ENCODE measurements around the gene SPACA9. TPM values are rescaled to one million over a fixed set of nuclear protein-coding genes. Genes with fewer than 3 reads are reported as not detected.

The SPACA9 gene
- total RNA-seq, 1 experiment from 2014 or later, result 2.5 TPM

DNA sequence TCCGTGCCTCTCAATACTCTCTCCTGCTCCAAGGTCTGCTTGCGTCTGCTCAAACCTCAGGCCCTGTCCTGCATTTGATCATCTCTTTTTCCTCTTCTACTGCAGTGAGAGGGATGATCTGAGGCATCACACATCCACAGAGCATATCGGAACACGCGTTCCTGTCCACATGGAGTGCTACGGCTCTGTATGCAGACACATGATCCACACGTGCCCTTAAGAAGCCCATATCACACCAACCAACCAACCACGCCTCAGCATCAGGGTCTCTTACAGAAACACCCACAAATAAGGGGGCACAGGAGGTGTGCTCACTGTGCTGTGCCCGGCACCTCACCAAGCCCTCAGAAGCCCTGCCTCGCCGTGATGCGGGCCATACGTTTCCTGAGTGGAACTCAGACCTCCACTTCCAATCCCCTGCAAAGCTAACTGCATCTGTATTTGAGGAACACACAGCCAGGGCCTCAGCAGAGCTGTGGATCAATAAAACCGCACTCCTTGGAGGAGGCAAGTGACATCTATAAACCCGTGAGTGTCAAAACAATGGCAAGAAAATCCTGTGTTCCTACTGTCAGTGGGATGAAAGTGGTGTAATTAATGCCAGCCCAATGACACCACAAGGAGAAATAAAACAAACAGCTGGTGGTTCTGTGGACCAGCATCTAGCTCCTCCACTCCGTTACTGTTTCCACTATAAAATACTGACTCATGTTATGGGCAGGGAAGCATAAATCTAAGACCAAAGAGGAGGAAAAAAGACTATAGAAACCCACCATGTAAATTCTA lies 41.0 kb upstream of the SPACA9 start:
- no peaks in the 10 kb centered on the region for H3K27me3 Mint-ChIP-seq (ENCODE audit: unreplicated experiment)
- CTCF ChIA-PET, result interaction anchor here (0.6 kb wide), 1 partner anchor 16 kb away, joined by 4 read pairs; no protein-coding TSS in a partner anchor
- H3K36me3 Mint-ChIP-seq (ENCODE audit: insufficient read depth, unreplicated experiment), result no peaks in the 10 kb centered on the region
- peaks cover 9% of the 10 kb centered on the region for H3K4me1 Mint-ChIP-seq (ENCODE audit: low read depth, unreplicated experiment)
- H3K27ac Mint-ChIP-seq (ENCODE audit: unreplicated experiment), result no peak overlapping the region
- intact Hi-C loops (cut with micrococcal nuclease; ENCODE audit: unreplicated experiment), result no loop called here
- no TSS peak for BruUV-seq (replicated peaks)
- TF ChIP-seq, protein P1, sequence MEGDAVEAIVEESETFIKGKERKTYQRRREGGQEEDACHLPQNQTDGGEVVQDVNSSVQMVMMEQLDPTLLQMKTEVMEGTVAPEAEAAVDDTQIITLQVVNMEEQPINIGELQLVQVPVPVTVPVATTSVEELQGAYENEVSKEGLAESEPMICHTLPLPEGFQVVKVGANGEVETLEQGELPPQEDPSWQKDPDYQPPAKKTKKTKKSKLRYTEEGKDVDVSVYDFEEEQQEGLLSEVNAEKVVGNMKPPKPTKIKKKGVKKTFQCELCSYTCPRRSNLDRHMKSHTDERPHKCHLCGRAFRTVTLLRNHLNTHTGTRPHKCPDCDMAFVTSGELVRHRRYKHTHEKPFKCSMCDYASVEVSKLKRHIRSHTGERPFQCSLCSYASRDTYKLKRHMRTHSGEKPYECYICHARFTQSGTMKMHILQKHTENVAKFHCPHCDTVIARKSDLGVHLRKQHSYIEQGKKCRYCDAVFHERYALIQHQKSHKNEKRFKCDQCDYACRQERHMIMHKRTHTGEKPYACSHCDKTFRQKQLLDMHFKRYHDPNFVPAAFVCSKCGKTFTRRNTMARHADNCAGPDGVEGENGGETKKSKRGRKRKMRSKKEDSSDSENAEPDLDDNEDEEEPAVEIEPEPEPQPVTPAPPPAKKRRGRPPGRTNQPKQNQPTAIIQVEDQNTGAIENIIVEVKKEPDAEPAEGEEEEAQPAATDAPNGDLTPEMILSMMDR (IDR thresholded peaks at IDR 0.05; ENCODE audit: unreplicated experiment), result no peak
- no peaks in the 10 kb centered on the region for H3K9me3 Mint-ChIP-seq (ENCODE audit: low read depth, unreplicated experiment)
- DNase-seq, result no peak
- no peak overlapping the region for H3K4me3 Mint-ChIP-seq (ENCODE audit: low read depth, unreplicated experiment)

DNA sequence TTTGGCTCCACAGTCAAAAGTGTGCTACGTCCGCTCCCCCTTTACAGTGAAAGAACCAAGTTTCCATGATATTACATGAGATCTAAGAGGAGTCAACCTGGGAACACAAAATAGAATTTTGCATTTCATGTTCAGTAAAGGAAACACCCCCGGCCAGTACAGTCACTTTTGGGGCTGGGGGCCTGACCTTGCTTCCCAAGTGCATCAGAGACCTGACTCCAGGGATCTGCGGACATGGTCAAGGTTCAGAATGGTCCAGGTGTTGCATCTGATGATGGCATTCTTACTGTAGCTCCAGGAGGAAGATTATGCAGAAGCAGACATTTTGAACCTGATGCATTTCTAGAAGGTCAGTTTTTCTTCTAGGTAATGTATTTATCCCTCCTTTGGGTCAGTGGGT lies 40.4 kb upstream of the SPACA9 start:
- intact Hi-C loops (cut with micrococcal nuclease; ENCODE audit: unreplicated experiment), result no loop called here
- no peaks in the 10 kb centered on the region for H3K27me3 Mint-ChIP-seq (ENCODE audit: unreplicated experiment)
- no peaks in the 10 kb centered on the region for H3K36me3 Mint-ChIP-seq (ENCODE audit: insufficient read depth, unreplicated experiment)
- BruUV-seq (replicated peaks), result no TSS peak
- no peak for DNase-seq
- CTCF ChIA-PET, result interaction anchor here (0.6 kb wide), 1 partner anchor 15 kb away, joined by 4 read pairs; no protein-coding TSS in a partner anchor
- no peaks in the 10 kb centered on the region for H3K9me3 Mint-ChIP-seq (ENCODE audit: low read depth, unreplicated experiment)
- peaks cover 9% of the 10 kb centered on the region for H3K4me1 Mint-ChIP-seq (ENCODE audit: low read depth, unreplicated experiment)
- TF ChIP-seq, protein P1 (IDR thresholded peaks at IDR 0.05; ENCODE audit: unreplicated experiment), result no peak
- no peak overlapping the region for H3K27ac Mint-ChIP-seq (ENCODE audit: unreplicated experiment)
- no peak overlapping the region for H3K4me3 Mint-ChIP-seq (ENCODE audit: low read depth, unreplicated experiment)

DNA sequence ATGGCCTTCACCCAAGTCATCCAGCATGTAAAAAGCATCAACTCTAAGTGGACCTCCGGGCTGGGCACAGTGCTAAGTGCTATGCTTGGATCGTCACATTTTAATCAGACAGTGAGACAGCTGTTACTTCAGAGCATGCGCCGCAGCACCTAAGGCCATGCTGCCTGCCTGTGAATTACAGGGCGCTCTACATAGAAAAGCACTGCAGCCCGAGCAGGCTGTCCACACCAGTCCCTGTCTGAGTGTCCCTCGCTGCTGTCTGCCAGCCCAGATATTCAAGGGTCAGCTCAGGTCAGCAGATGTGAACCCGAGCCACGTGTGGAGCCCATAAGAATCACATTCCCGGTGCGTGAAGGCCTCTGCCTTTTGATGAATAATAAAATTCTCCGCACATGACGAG lies 37.7 kb upstream of the SPACA9 start:
- intact Hi-C loops (cut with micrococcal nuclease; ENCODE audit: unreplicated experiment), result no loop called here
- Mint-ChIP-seq H3K9me3 (ENCODE audit: low read depth, unreplicated experiment) (no peaks in the 10 kb centered on the region), H3K4me1 (ENCODE audit: low read depth, unreplicated experiment) (peaks cover 9% of the 10 kb centered on the region), H3K4me3 (ENCODE audit: low read depth, unreplicated experiment) (no peak overlapping the region), H3K36me3 (ENCODE audit: insufficient read depth, unreplicated experiment) (no peaks in the 10 kb centered on the region), H3K27me3 (ENCODE audit: unreplicated experiment) (no peaks in the 10 kb centered on the region), H3K27ac (ENCODE audit: unreplicated experiment) (no peak overlapping the region)
- no TSS peak for BruUV-seq (replicated peaks)
- no peak for DNase-seq
- CTCF ChIA-PET, result no interaction called here
- TF ChIP-seq, protein P1 (IDR thresholded peaks at IDR 0.05; ENCODE audit: unreplicated experiment), result no peak

DNA sequence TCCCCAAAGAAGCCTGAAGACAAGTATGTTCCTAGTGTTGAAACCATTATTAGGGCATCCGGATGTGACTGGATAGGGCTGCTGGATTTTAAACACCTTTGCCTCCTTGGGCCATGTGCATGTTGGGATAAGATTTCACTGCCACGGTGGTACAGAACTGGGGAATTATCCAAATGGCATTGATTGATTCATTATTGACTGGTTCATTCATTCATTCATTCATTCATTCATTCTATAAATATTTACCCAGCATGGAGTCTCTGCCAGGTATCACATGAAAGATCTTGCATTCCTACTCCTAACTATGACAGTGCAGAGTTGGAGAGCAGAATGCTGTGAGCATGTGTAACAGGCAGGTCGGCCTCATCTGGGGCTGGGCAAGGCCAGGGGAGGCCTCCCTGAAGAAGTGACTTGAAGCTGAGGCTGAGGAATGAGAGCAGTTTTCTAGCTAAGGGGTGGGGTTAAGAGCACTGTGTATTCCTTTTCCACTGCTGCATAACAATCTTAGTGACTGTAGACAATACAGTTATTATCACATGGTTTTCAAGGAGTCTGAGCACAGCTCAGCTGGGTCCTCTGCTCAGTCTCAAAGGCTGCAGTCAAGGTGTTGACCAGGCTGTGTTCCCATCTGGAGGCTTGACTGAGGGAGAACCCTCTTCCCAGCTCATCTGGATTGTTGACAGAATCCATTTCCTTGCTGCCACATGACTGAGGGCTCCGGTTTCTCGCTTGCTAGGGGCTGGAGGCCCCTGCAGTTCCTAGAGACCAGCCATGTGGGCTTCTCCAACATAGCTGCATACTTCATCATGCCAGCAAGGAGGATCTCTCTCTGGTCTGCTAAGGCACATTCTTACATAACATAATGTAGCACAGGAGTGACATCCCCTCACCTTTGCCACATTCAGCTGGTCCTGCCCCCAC lies 36.3 kb upstream of the SPACA9 start:
- TF ChIP-seq, protein P1 (IDR thresholded peaks at IDR 0.05; ENCODE audit: unreplicated experiment), result no peak
- intact Hi-C loops (cut with micrococcal nuclease; ENCODE audit: unreplicated experiment), result no loop called here
- CTCF ChIA-PET, result no interaction called here
- Mint-ChIP-seq H3K27ac (ENCODE audit: unreplicated experiment) (no peak overlapping the region), H3K9me3 (ENCODE audit: low read depth, unreplicated experiment) (no peaks in the 10 kb centered on the region), H3K36me3 (ENCODE audit: insufficient read depth, unreplicated experiment) (no peaks in the 10 kb centered on the region), H3K4me3 (ENCODE audit: low read depth, unreplicated experiment) (no peak overlapping the region), H3K27me3 (ENCODE audit: unreplicated experiment) (no peaks in the 10 kb centered on the region), H3K4me1 (ENCODE audit: low read depth, unreplicated experiment) (peaks cover 9% of the 10 kb centered on the region)
- no TSS peak for BruUV-seq (replicated peaks)
- no peak for DNase-seq

All from Calu3 (cell line).